ENCODE measurements around the gene TEAD1.

TEAD1 gene

DNA sequence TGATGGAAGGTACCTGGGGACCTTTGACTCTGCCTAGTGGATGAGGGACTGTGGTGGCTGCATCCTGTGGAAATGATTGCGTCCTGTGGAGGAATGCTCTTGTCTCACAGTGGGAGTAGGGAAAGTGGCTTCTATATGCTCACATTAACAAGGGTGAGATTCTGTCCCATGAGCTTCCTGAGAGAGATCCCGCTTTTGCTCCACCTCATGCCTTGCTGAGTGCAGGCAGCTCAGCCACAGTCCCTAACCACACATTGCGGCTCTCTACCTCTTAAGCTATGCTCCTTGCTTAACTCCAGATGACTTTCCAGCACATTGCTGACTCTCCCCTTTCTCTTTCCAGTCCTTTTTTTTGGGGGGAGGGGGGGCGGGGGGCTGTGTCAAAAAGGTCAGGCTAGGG, 45.0 kb downstream of the TEAD1 start:
- TF ChIP-seq CTCF (IDR thresholded peaks at IDR 0.05; ENCODE audit: low read depth, low read length), result no peak
- peak in 1 of 2 donors; percentile 19 for DNase-seq (ENCODE audit: low read depth in 2 of 2)
- H3K4me3 ChIP-seq (replicated peaks in 1 of 2; ENCODE audit: low read depth in 2 of 2, low read length in 2 of 2), result no peak overlapping the region

GRCh38 chr11:12721816-12722604, 47.8 kb downstream of the TEAD1 start:
- no peak for TF ChIP-seq CTCF (IDR thresholded peaks at IDR 0.05; ENCODE audit: low read depth, low read length)
- no peak overlapping the region for H3K4me3 ChIP-seq (replicated peaks in 1 of 2; ENCODE audit: low read depth in 2 of 2, low read length in 2 of 2)
- no peak for DNase-seq (ENCODE audit: low read depth in 2 of 2)

DNA sequence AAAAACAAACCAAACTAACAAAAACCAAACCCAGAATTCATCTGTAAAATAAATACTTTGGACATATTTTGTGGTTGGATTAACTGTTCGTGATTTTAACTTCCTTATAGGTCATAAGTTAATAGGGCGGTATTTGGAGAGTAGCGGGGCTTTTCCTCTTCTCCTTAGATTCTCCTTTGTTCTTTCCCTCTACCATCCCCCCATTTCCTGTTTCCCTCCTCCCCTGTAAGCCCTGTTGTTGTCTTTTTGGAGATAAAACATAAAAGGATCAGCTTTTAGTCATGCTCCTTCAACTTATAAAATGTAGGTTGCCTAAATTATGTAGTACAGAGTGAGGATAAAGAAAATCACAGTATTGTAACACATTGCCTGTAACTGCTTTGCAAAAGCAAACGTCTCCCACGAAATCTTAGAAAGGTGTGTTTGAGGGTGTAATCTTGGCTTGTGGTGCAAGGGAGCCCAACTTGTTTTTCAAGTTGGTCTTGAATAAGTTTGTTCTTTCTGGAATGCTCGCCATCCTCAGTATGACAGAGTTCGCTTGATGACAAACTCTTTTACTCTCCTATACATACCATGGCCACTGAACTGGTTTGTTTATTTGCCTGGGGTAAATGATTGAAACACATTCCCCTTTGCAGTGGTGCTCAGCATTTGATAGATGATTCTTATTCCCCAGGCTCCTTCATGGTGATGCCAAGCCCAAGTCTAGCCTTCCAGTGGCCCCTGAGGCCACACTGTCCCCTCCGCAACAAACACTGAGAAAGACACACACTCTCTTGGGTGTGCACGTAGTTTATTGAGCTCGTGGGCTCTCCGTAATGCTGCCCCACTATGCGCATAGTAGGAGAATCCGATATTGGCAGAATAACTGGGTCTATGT, 49.4 kb downstream of the TEAD1 start:
- DNase-seq (ENCODE audit: low read depth in 2 of 2), result peak; percentile 29 to 51
- TF ChIP-seq CTCF (IDR thresholded peaks at IDR 0.05; ENCODE audit: low read depth, low read length), result no peak
- no peak overlapping the region for H3K4me3 ChIP-seq (replicated peaks in 1 of 2; ENCODE audit: low read depth in 2 of 2, low read length in 2 of 2)

- H3K4me3 ChIP-seq (replicated peaks in 1 of 2; ENCODE audit: low read depth in 2 of 2, low read length in 2 of 2), result no peak overlapping the region
- peak; percentile 95 to 97 for DNase-seq (ENCODE audit: low read depth in 2 of 2)
- TF ChIP-seq CTCF (IDR thresholded peaks at IDR 0.05; ENCODE audit: low read depth, low read length), result no peak
These were observed 50.3 kb downstream of the TEAD1 start for GRCh38 chr11:12724301-12725054.

- TF ChIP-seq CTCF (IDR thresholded peaks at IDR 0.05; ENCODE audit: low read depth, low read length), result no peak
- no peak overlapping the region for H3K4me3 ChIP-seq (replicated peaks in 1 of 2; ENCODE audit: low read depth in 2 of 2, low read length in 2 of 2)
- DNase-seq (ENCODE audit: low read depth in 2 of 2), result peak in 1 of 2 donors; percentile 30
These were observed 51.0 kb downstream of the TEAD1 start for GRCh38 chr11:12725055-12725862.

All from cardiac fibroblast (primary cell).